SU-DHL-6 (cell line): ENCODE measurements around the gene FAM53B.

Experiments
- H2AFZ ChIP-seq: fragments of 200-600 bp; sonication (generic); 2 replicates; pipeline ENCODE4 v1.6.1; 2014; ENCODE audit warnings: low read depth, mild to moderate bottlenecking, moderate library complexity, mixed read lengths, antibody characterized with exemption, low read length; ENCODE audit not compliant: severe bottlenecking
- H3F3A ChIP-seq: fragments of 200-600 bp; shearing (Covaris generic); 2 replicates; pipeline ENCODE4 v1.6.0; 2016; ENCODE audit warnings: antibody characterized with exemption, mild to moderate bottlenecking; ENCODE audit not compliant: insufficient read depth
- H3K27ac ChIP-seq: fragments of 200-600 bp; sonication (generic); 2 replicates; pipeline ENCODE4 v1.5.1; 2016; ENCODE audit warnings: low read depth, mild to moderate bottlenecking, low read length, moderate library complexity, mixed read lengths
- H3K27me3 ChIP-seq: fragments of 200-600 bp; sonication (generic), shearing (Covaris generic); 2 replicates; pipeline ENCODE4 v1.6.0; 2014; ENCODE audit warnings: mild to moderate bottlenecking, low read length
- H3K36me3 ChIP-seq: fragments of 200-600 bp; sonication (generic); 2 replicates; pipeline ENCODE4 v1.6.1; 2014; ENCODE audit warnings: mild to moderate bottlenecking, low read length, mixed read lengths
- H3K4me2 ChIP-seq: fragments of 300-600, 200-600 bp; shearing (Covaris generic), sonication (generic); 2 replicates; pipeline ENCODE4 v1.6.0; 2014; ENCODE audit warnings: low read length, low read depth, mild to moderate bottlenecking; ENCODE audit not compliant: poor library complexity, severe bottlenecking
- H3K4me3 ChIP-seq: fragments of 200-600 bp; sonication (generic); 2 replicates; pipeline ENCODE4 v1.5.1; 2014; ENCODE audit warnings: antibody characterized with exemption, low read length, mild to moderate bottlenecking, mixed read lengths; ENCODE audit not compliant: insufficient read depth, poor library complexity, severe bottlenecking
- H3K79me2 ChIP-seq: fragments of 200-600 bp; sonication (generic); 2 replicates; pipeline ENCODE4 v1.6.1; 2014; ENCODE audit warnings: mild to moderate bottlenecking, low read length, moderate library complexity; ENCODE audit not compliant: insufficient read depth
- H3K9ac ChIP-seq: fragments of 200-600 bp; sonication (generic); 2 replicates; pipeline ENCODE4 v1.7.0; 2014; ENCODE audit warnings: mild to moderate bottlenecking, low read length
- H3K9me2 ChIP-seq: fragments of 200-600 bp; sonication (generic); replicated peaks from 2 replicates; pipeline ENCODE4 v1.6.1; 2014; ENCODE audit warnings: low read length; ENCODE audit not compliant: insufficient read depth
- H3K9me3 ChIP-seq: fragments of 200-600 bp; sonication (generic); 2 replicates; pipeline ENCODE4 v1.6.1; 2014; ENCODE audit warnings: low read length, mixed read lengths; ENCODE audit not compliant: insufficient read depth
- H4K20me1 ChIP-seq: fragments of 200-600 bp; sonication (generic); 2 replicates; pipeline ENCODE4 v1.6.1; 2014; ENCODE audit warnings: low read depth, mild to moderate bottlenecking, antibody characterized with exemption, low read length, moderate library complexity, mixed read lengths
- CTCF ChIP-seq: fragments of 200-600 bp; sonication (generic); IDR thresholded peaks from one replicate; pipeline ENCODE4 v1.5.1; 2017; ENCODE audit warnings: antibody characterized with exemption, mild to moderate bottlenecking, low read length, moderate library complexity; ENCODE audit not compliant: insufficient read depth, poor library complexity, severe bottlenecking
- EZH2phosphoT487 ChIP-seq: fragments of 200-600 bp; sonication (generic), shearing (Covaris generic); conservative IDR thresholded peaks from 2 replicates; pipeline ENCODE4 v1.6.1; 2018; ENCODE audit warnings: mild to moderate bottlenecking, antibody characterized with exemption, low read length, moderate library complexity, mixed read lengths

Gene FAM53B

DNA sequence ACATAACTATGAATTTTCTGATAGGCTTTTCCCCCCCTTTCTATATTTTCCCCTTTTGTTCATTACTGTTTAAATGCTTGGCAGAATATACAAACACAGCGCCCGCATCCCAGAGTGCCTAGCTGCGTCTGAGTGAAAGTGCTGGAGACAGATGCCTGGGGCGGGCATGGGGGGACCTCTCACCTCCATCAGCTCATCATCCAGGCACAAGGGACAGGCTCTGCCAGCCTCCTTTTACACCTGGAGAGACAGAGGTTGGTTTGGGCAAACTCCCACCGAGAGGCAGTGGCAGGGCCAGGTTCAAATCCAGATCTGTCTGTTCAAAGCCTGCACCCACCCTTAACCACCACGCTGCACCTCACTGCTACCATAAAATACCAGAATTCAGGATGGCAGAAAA, 104.5 kb downstream of the FAM53B start:
- H3K4me3 ChIP-seq: no peak overlapping the region
- no peak overlapping the region for H2AFZ ChIP-seq
- no peaks in the 10 kb centered on the region for H3K27me3 ChIP-seq
- no peak overlapping the region for H3K9ac ChIP-seq
- no peak overlapping the region for H3K4me2 ChIP-seq
- H3F3A ChIP-seq: peaks cover 12% of the 10 kb centered on the region; the same call in 1 of the 2 replicates
- peaks cover 7% of the 10 kb centered on the region; the same call in 1 of the 2 replicates for H3K36me3 ChIP-seq
- H4K20me1 ChIP-seq: no peaks in the 10 kb centered on the region
- H3K9me2 ChIP-seq: no peaks in the 10 kb centered on the region
- peaks cover 99% of the 10 kb centered on the region for H3K79me2 ChIP-seq
- H3K27ac ChIP-seq: peak overlapping the region; percentile 12
- H3K9me3 ChIP-seq: no peaks in the 10 kb centered on the region
- no peak for TF ChIP-seq CTCF
- TF ChIP-seq EZH2phosphoT487: no peak

GRCh38 chr10:124639206-124639605, 105.0 kb downstream of the FAM53B start:
- H3K27ac ChIP-seq: 0 out of 2 replicates have a peak overlapping the region, but pooled peaks have one; percentile 12
- peaks cover 14% of the 10 kb centered on the region; the same call in 1 of the 2 replicates for H3F3A ChIP-seq
- peaks cover 99% of the 10 kb centered on the region for H3K79me2 ChIP-seq
- no peaks in the 10 kb centered on the region for H3K27me3 ChIP-seq
- TF ChIP-seq EZH2phosphoT487 (no peak), CTCF (no peak)
- no peaks in the 10 kb centered on the region for H3K9me2 ChIP-seq
- H3K4me3 ChIP-seq: no peak overlapping the region
- no peaks in the 10 kb centered on the region for H3K9me3 ChIP-seq
- H3K9ac ChIP-seq: no peak overlapping the region
- peaks cover 7% of the 10 kb centered on the region; the same call in 1 of the 2 replicates for H3K36me3 ChIP-seq
- H3K4me2 ChIP-seq: no peak overlapping the region
- no peak overlapping the region for H2AFZ ChIP-seq
- H4K20me1 ChIP-seq: no peaks in the 10 kb centered on the region

DNA sequence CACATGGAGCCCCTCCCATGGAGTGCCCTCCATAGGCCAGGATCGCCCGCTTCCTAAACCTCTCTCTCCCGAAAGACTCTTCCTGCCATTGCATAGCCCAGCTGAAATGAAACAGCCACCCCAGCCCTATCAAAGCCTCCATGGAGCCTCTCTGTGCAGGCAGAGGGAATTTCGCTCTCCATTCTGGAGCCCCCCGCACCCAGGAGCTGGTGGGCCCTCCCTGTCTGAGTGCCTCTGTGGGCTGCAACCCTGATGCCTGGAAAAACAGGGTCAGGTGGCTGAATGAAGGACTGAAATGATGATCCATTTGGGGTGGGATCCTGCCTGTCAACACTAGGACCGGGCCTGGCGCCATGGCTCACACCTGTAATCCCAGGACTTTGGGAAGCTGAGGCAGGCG, 106.4 kb downstream of the FAM53B start:
- Histone ChIP-seq H3K79me2 (peaks cover 99% of the 10 kb centered on the region), H3K4me3 (no peak overlapping the region), H3K9me3 (no peaks in the 10 kb centered on the region), H3F3A (peaks cover 23% of the 10 kb centered on the region), H3K36me3 (peaks cover 7% of the 10 kb centered on the region; the same call in 1 of the 2 replicates), H3K4me2 (no peak overlapping the region), H3K9me2 (no peaks in the 10 kb centered on the region), H4K20me1 (no peaks in the 10 kb centered on the region), H3K27ac (0 out of 2 replicates have a peak overlapping the region, but pooled peaks have one; percentile 65), H3K27me3 (no peaks in the 10 kb centered on the region), H2AFZ (no peak overlapping the region), H3K9ac (no peak overlapping the region)
- TF ChIP-seq EZH2phosphoT487 (no peak), CTCF (no peak)
